Measurements from ENCODE around the gene DONSON.

DNA sequence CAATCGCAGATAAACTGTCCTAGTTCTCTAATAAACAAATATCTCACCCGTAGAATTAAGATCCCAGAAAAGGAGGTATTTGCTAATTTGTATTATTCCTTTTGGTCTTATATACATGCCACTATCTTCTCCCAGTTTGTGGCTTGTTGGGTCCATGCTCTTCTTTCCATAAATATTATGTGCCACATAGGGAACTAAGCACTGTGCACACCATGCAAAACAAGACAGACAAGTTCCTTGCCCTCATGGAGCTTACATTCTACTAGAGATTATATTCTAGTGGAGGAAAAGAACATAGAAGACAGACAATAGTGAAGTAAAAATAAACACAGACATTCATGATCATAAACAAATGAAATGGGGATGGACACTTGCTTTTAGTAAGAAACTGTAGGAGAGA is 51.3 kb downstream of the DONSON start:
- TF ChIP-seq TAF1 (IDR thresholded peaks at IDR 0.05; ENCODE audit: low read depth, low read length) (no peak), POLR2A (IDR thresholded peaks at IDR 0.05; ENCODE audit: low read depth, low read length) (no peak), POLR2AphosphoS5 (IDR thresholded peaks at IDR 0.05; ENCODE audit: low read depth, low read length) (no peak), POU2F2 (IDR thresholded peaks at IDR 0.05; ENCODE audit: low read depth, low read length) (no peak), SPI1 (IDR thresholded peaks at IDR 0.05; ENCODE audit: low read depth, low read length) (no peak), PAX5 (IDR thresholded peaks at IDR 0.05; ENCODE audit: insufficient read depth, low read length, severe bottlenecking) (no peak)

Data from GM12891 (cell line).